WTC11 (cell line): ENCODE data around the gene SIGLEC5. TPM values are rescaled to one million over a fixed set of nuclear protein-coding genes. Genes with fewer than 3 reads are reported as not detected.

ENCODE experiments used
- ATAC-seq: fragments of 200-7000 bp; cut with Tn5 transposase; 2 replicates; pipeline ENCODE4 v1.10.0; 2021; ENCODE audit warnings: mild to moderate bottlenecking, moderate library complexity
- CTCF ChIA-PET: fragments of 300-600 bp; sonication (Branson Sonifier 250); formaldehyde crosslinking; loops from one replicate; lab custom pipeline; 2021; ENCODE audit warnings: antibody characterized with exemption; lab: Charles Lee
- POLR2A ChIA-PET: fragments of 350-600 bp; sonication (Branson Sonifier 250); formaldehyde crosslinking; loops from one replicate; lab custom pipeline; 2021; ENCODE audit warnings: antibody characterized with exemption; lab: Charles Lee
- DNase-seq: peaks from one replicate; pipeline ENCODE4 v3.0.0; 2021; ENCODE audit warnings: low spot score
- H3K27ac Mint-ChIP-seq: 2 replicates; pipeline ENCODE4 v1.8.0; 2021; ENCODE audit warnings: mixed read lengths
- H3K27me3 Mint-ChIP-seq: 2 replicates; pipeline ENCODE4 v1.8.0; 2021; ENCODE audit warnings: low read depth, mild to moderate bottlenecking, moderate library complexity, mixed read lengths
- H3K36me3 Mint-ChIP-seq: 2 replicates; pipeline ENCODE4 v1.8.0; 2021; ENCODE audit warnings: mixed read lengths
- H3K4me1 Mint-ChIP-seq: 2 replicates; pipeline ENCODE4 v1.8.0; 2022; ENCODE audit warnings: mixed read lengths
- H3K4me3 Mint-ChIP-seq: 2 replicates; pipeline ENCODE4 v1.8.0; 2021; ENCODE audit warnings: mild to moderate bottlenecking, moderate library complexity, mixed read lengths
- H3K9me3 Mint-ChIP-seq: 2 replicates; pipeline ENCODE4 v1.8.0; 2021; ENCODE audit warnings: mixed read lengths
- E2F4 ChIP-seq: sonication (generic); formaldehyde crosslinking; IDR thresholded peaks from 2 replicates; pipeline ENCODE4 v1.8.1; 2022; ENCODE audit warnings: low read depth, mild to moderate bottlenecking, moderate library complexity, missing genetic modification reagents, borderline replicate concordance
- ERG ChIP-seq: fragments of 250-450 bp; sonication (Bioruptor Pico); IDR thresholded peaks from 2 replicates; pipeline ENCODE4 v1.8.0; 2021; ENCODE audit warnings: mild to moderate bottlenecking
- FOXP1 ChIP-seq: sonication (generic); formaldehyde crosslinking; IDR thresholded peaks from 2 replicates; pipeline ENCODE4 v1.8.0; 2022; ENCODE audit warnings: missing genetic modification reagents, mild to moderate bottlenecking, moderate library complexity, borderline replicate concordance
- GABPB1 ChIP-seq: sonication (generic); formaldehyde crosslinking; IDR thresholded peaks from 2 replicates; pipeline ENCODE4 v1.8.1; 2023; ENCODE audit warnings: mild to moderate bottlenecking, missing genetic modification reagents
- HMGA2 ChIP-seq: fragments of 250-450 bp; sonication (Bioruptor Pico); IDR thresholded peaks from 2 replicates; pipeline ENCODE4 v1.4.0; 2021; ENCODE audit warnings: mild to moderate bottlenecking, moderate library complexity
- IRF1 ChIP-seq: sonication (generic); formaldehyde crosslinking; IDR thresholded peaks from 2 replicates; pipeline ENCODE4 v1.8.0; 2023; ENCODE audit warnings: missing genetic modification reagents
- MYBL2 ChIP-seq: sonication (generic); formaldehyde crosslinking; IDR thresholded peaks from 2 replicates; pipeline ENCODE4 v1.8.1; 2023; ENCODE audit warnings: mild to moderate bottlenecking, moderate library complexity, missing genetic modification reagents
- NR3C1 ChIP-seq: sonication (generic); formaldehyde crosslinking; conservative IDR thresholded peaks from 2 replicates; pipeline ENCODE4 v1.8.1; 2023; ENCODE audit warnings: low read depth, mild to moderate bottlenecking, missing genetic modification reagents
- TEAD4 ChIP-seq: sonication (generic); formaldehyde crosslinking; IDR thresholded peaks from 2 replicates; pipeline ENCODE4 v1.8.0; 2022; ENCODE audit warnings: mild to moderate bottlenecking, missing genetic modification reagents
- ZNF317 ChIP-seq: sonication (generic); formaldehyde crosslinking; IDR thresholded peaks from 2 replicates; pipeline ENCODE4 v1.8.1; 2023; ENCODE audit warnings: low read depth, mild to moderate bottlenecking, moderate library complexity, missing genetic modification reagents, borderline replicate concordance
- ZNF396 ChIP-seq: fragments of 250-450 bp; sonication (Bioruptor Pico); IDR thresholded peaks from 2 replicates; pipeline ENCODE4 v1.8.0; 2021; ENCODE audit warnings: mild to moderate bottlenecking, moderate library complexity, borderline replicate concordance
- ZNF671 ChIP-seq: fragments of 250-450 bp; sonication (Bioruptor Pico); IDR thresholded peaks from 2 replicates; pipeline ENCODE4 v1.8.0; 2021; ENCODE audit warnings: mild to moderate bottlenecking
- total RNA-seq: library from RNA; stranded (reverse); gene quantifications from 3 replicates; pipeline ENCODE4 v1.2.3, GENCODE V29; 2021
- TF ChIP-seq, protein P1 (sequence below): fragments of 250-450 bp; sonication (Bioruptor Pico); IDR thresholded peaks from 2 replicates; pipeline ENCODE4 v1.9.0; 2021; ENCODE audit warnings: mild to moderate bottlenecking, borderline replicate concordance
- TF ChIP-seq, protein P2 (sequence below): sonication (generic); formaldehyde crosslinking; IDR thresholded peaks from 2 replicates; pipeline ENCODE4 v1.8.0; 2022; ENCODE audit warnings: mild to moderate bottlenecking, missing genetic modification reagents
- TF ChIP-seq, protein P3 (sequence below): sonication (generic); formaldehyde crosslinking; IDR thresholded peaks from 2 replicates; pipeline ENCODE4 v1.8.1; 2023; ENCODE audit warnings: mild to moderate bottlenecking, missing genetic modification reagents, moderate library complexity
- TF ChIP-seq, protein P4 (sequence below): fragments of 250-450 bp; sonication (Bioruptor Pico); IDR thresholded peaks from 2 replicates; pipeline ENCODE4 v1.9.0; 2021; ENCODE audit warnings: mild to moderate bottlenecking

SIGLEC5 gene
- total RNA-seq, 1 experiment from 2014 or later: 0.15 TPM

- ChIA-PET POLR2A (no interaction called here), CTCF (interaction anchor here (2.1 kb wide), 1 partner anchor 64 kb away, joined by 13 read pairs; no protein-coding TSS in a partner anchor)
- Mint-ChIP-seq H3K9me3 (peaks cover 4% of the 10 kb centered on the region), H3K27ac (no peak overlapping the region), H3K4me1 (peaks cover 12% of the 10 kb centered on the region), H3K36me3 (peaks cover 6% of the 10 kb centered on the region), H3K27me3 (peaks cover 21% of the 10 kb centered on the region), H3K4me3 (peak overlapping the region; percentile 94)
- ATAC-seq (no peak), DNase-seq (no peak)
- TF ChIP-seq GABPB1 (CRISPR knock-in tag) (no peak), ERG (CRISPR knock-in tag) (no peak)
- TF ChIP-seq, protein P1, sequence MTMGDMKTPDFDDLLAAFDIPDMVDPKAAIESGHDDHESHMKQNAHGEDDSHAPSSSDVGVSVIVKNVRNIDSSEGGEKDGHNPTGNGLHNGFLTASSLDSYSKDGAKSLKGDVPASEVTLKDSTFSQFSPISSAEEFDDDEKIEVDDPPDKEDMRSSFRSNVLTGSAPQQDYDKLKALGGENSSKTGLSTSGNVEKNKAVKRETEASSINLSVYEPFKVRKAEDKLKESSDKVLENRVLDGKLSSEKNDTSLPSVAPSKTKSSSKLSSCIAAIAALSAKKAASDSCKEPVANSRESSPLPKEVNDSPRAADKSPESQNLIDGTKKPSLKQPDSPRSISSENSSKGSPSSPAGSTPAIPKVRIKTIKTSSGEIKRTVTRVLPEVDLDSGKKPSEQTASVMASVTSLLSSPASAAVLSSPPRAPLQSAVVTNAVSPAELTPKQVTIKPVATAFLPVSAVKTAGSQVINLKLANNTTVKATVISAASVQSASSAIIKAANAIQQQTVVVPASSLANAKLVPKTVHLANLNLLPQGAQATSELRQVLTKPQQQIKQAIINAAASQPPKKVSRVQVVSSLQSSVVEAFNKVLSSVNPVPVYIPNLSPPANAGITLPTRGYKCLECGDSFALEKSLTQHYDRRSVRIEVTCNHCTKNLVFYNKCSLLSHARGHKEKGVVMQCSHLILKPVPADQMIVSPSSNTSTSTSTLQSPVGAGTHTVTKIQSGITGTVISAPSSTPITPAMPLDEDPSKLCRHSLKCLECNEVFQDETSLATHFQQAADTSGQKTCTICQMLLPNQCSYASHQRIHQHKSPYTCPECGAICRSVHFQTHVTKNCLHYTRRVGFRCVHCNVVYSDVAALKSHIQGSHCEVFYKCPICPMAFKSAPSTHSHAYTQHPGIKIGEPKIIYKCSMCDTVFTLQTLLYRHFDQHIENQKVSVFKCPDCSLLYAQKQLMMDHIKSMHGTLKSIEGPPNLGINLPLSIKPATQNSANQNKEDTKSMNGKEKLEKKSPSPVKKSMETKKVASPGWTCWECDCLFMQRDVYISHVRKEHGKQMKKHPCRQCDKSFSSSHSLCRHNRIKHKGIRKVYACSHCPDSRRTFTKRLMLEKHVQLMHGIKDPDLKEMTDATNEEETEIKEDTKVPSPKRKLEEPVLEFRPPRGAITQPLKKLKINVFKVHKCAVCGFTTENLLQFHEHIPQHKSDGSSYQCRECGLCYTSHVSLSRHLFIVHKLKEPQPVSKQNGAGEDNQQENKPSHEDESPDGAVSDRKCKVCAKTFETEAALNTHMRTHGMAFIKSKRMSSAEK (CRISPR knock-in tag): no peak
Measured at GRCh38 chr19:51593138-51593890, 36.9 kb downstream of the SIGLEC5 start.

DNA sequence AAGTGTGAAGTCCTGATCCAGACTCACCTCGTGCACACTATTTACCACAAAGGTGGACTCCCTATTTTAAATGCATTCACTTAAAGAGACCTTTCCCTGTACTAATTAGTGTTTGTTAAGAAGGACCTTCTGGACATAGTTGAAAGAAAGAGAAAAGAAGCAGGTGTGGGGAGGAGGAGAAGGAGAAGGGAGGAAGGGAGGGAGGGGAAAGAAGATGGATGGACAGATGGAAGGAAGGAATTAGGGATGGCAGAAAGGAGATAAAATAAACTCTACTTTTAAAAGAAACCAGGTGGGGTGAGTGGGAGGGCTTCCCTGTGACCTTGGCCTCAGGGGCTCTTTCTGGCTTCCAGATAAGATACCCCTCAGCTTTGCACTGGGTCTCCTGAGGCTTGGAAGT lies 37.7 kb downstream of the SIGLEC5 start:
- CTCF ChIA-PET: no interaction called here
- H3K36me3 Mint-ChIP-seq: peaks cover 14% of the 10 kb centered on the region
- ATAC-seq: no peak
- TF ChIP-seq MYBL2: no peak
- no peak for TF ChIP-seq IRF1 (CRISPR knock-in tag)
- no peak for TF ChIP-seq ZNF396 (CRISPR knock-in tag)
- TF ChIP-seq, protein P2, sequence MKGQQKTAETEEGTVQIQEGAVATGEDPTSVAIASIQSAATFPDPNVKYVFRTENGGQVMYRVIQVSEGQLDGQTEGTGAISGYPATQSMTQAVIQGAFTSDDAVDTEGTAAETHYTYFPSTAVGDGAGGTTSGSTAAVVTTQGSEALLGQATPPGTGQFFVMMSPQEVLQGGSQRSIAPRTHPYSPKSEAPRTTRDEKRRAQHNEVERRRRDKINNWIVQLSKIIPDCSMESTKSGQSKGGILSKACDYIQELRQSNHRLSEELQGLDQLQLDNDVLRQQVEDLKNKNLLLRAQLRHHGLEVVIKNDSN (CRISPR knock-in tag): no peak
- TF ChIP-seq, protein P1 (CRISPR knock-in tag): no peak
- TF ChIP-seq, protein P3, sequence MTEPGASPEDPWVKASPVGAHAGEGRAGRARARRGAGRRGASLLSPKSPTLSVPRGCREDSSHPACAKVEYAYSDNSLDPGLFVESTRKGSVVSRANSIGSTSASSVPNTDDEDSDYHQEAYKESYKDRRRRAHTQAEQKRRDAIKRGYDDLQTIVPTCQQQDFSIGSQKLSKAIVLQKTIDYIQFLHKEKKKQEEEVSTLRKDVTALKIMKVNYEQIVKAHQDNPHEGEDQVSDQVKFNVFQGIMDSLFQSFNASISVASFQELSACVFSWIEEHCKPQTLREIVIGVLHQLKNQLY (CRISPR knock-in tag): no peak
- TF ChIP-seq ZNF317 (CRISPR knock-in tag): no peak
- TF ChIP-seq FOXP1 (CRISPR knock-in tag): no peak
- TF ChIP-seq, protein P4, sequence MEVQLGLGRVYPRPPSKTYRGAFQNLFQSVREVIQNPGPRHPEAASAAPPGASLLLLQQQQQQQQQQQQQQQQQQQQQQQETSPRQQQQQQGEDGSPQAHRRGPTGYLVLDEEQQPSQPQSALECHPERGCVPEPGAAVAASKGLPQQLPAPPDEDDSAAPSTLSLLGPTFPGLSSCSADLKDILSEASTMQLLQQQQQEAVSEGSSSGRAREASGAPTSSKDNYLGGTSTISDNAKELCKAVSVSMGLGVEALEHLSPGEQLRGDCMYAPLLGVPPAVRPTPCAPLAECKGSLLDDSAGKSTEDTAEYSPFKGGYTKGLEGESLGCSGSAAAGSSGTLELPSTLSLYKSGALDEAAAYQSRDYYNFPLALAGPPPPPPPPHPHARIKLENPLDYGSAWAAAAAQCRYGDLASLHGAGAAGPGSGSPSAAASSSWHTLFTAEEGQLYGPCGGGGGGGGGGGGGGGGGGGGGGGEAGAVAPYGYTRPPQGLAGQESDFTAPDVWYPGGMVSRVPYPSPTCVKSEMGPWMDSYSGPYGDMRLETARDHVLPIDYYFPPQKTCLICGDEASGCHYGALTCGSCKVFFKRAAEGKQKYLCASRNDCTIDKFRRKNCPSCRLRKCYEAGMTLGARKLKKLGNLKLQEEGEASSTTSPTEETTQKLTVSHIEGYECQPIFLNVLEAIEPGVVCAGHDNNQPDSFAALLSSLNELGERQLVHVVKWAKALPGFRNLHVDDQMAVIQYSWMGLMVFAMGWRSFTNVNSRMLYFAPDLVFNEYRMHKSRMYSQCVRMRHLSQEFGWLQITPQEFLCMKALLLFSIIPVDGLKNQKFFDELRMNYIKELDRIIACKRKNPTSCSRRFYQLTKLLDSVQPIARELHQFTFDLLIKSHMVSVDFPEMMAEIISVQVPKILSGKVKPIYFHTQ (CRISPR knock-in tag): no peak
- TF ChIP-seq NR3C1: no peak
- no peak for TF ChIP-seq ZNF671 (CRISPR knock-in tag)
- TF ChIP-seq HMGA2 (CRISPR knock-in tag): no peak
- TF ChIP-seq E2F4: no peak
- TF ChIP-seq TEAD4 (CRISPR knock-in tag): no peak

More for the DNA sequence above, 37.7 kb downstream of the SIGLEC5 start:
- Mint-ChIP-seq H3K27me3 (peaks cover 19% of the 10 kb centered on the region), H3K27ac (no peak overlapping the region), H3K4me3 (peak overlapping the region; percentile 34), H3K4me1 (peaks cover 12% of the 10 kb centered on the region), H3K9me3 (peaks cover 12% of the 10 kb centered on the region)
- POLR2A ChIA-PET: no interaction called here
- DNase-seq: no peak
